Naive thymus-derived CD4-positive, alpha-beta T cell (primary cell): ENCODE results near the gene CD6. TPM values are rescaled to one million over a fixed set of nuclear protein-coding genes. Genes with fewer than 3 reads are reported as not detected.
A peak's percentile ranks its signal among the peaks of the same experiment; 100 is the strongest.

Source experiments
- ATAC-seq: fragments of 150-1000 bp; cut with Tn5 transposase; 2 replicates; pipeline ENCODE4 v1.10.0; 2021; ENCODE audit warnings: mild to moderate bottlenecking, moderate library complexity
- CTCF ChIA-PET: fragments of 350-600 bp; sonication (Branson Sonifier 250); formaldehyde crosslinking; loops from one replicate; lab custom pipeline; 2021; ENCODE audit warnings: antibody characterized with exemption; lab: Charles Lee
- POLR2A ChIA-PET: fragments of 350-600 bp; sonication (Branson Sonifier 250); formaldehyde crosslinking; loops from one replicate; lab custom pipeline; 2021; ENCODE audit warnings: antibody characterized with exemption, inconsistent platforms; lab: Charles Lee
- DNase-seq, 9 donors: peaks; one replicate each; pipeline versions ENCODE4 v3.0.0 to v3.0.0-alpha.2; 2020 to 2022; ENCODE audit warnings: mixed read lengths in 1 of 9
- H3K27ac ChIP-seq: one replicate; pipeline ENCODE4 v1.7.0; 2013; ENCODE audit warnings: mild to moderate bottlenecking, low read depth, low read length, moderate library complexity
- H3K27me3 ChIP-seq, 2 donors: one replicate each; pipeline ENCODE4 v1.7.0; 2013; ENCODE audit warnings: low read length in 2 of 2, mild to moderate bottlenecking in 2 of 2, moderate library complexity in 2 of 2; ENCODE audit not compliant: control insufficient read depth in 2 of 2, insufficient read depth in 2 of 2
- H3K36me3 ChIP-seq, 3 experiments: 1 replicate in 2 of 3; 2 replicates in 1 of 3; pipeline ENCODE4 v1.7.0; 2013; ENCODE audit warnings: low read length in 3 of 3, mild to moderate bottlenecking in 3 of 3, moderate library complexity in 1 of 3; ENCODE audit not compliant: insufficient read depth in 3 of 3, control insufficient read depth in 2 of 3
- H3K4me1 ChIP-seq, 2 donors: one replicate each; pipeline ENCODE4 v1.7.0; 2013; ENCODE audit warnings: low read length in 2 of 2, mild to moderate bottlenecking in 2 of 2, moderate library complexity in 1 of 2; ENCODE audit not compliant: control insufficient read depth in 2 of 2, insufficient read depth in 2 of 2
- H3K4me3 ChIP-seq: 2 replicates; pipeline ENCODE4 v1.7.0; 2013; ENCODE audit warnings: mild to moderate bottlenecking, low read length
- H3K9me3 ChIP-seq, 3 experiments: 1 replicate in 2 of 3; 2 replicates in 1 of 3; pipeline ENCODE4 v1.7.0; 2013; ENCODE audit warnings: low read length in 3 of 3; ENCODE audit not compliant: control insufficient read depth in 2 of 3
- H3K27ac Mint-ChIP-seq, 9 donors: one replicate each; pipeline ENCODE4 v1.8.0; 2020 to 2022; ENCODE audit warnings: mixed read lengths in 9 of 9, mild to moderate bottlenecking in 8 of 9, moderate library complexity in 5 of 9, inconsistent platforms in 2 of 9
- H3K27me3 Mint-ChIP-seq, 5 donors: one replicate each; pipeline ENCODE4 v1.8.0; 2021 to 2022; ENCODE audit warnings: mixed read lengths in 5 of 5, mild to moderate bottlenecking in 1 of 5
- H3K36me3 Mint-ChIP-seq, 5 donors: one replicate each; pipeline ENCODE4 v1.8.0; 2020 to 2022; ENCODE audit warnings: mixed read lengths in 5 of 5, mild to moderate bottlenecking in 3 of 5, inconsistent platforms in 1 of 5
- H3K4me1 Mint-ChIP-seq, 7 donors: one replicate each; pipeline ENCODE4 v1.8.0; 2020 to 2022; ENCODE audit warnings: mixed read lengths in 7 of 7, mild to moderate bottlenecking in 3 of 7, inconsistent platforms in 1 of 7
- H3K4me3 Mint-ChIP-seq, 10 donors: one replicate each; pipeline ENCODE4 v1.8.0; 2020 to 2022; ENCODE audit warnings: mild to moderate bottlenecking in 10 of 10, mixed read lengths in 10 of 10, moderate library complexity in 6 of 10, inconsistent platforms in 2 of 10
- H3K9me3 Mint-ChIP-seq, 11 donors: one replicate each; pipeline ENCODE4 v1.8.0; 2020 to 2022; ENCODE audit warnings: mixed read lengths in 11 of 11, mild to moderate bottlenecking in 4 of 11, inconsistent platforms in 1 of 11, moderate library complexity in 1 of 11
- intact Hi-C, 2 donors: fragments of 100-400 bp; cut with micrococcal nuclease; formaldehyde crosslinking; loops; one replicate each; pipeline ENCODE4 v1.15.1; 2023
- polyA plus RNA-seq, 2 donors: library from polyadenylated mRNA; unstranded; fragments of 300-500 nt; fragmentation: Illumina TruSeq; gene quantifications; one replicate each; pipeline ENCODE4 v1.2.3, GENCODE V29; 2021
- total RNA-seq, 6 experiments: library from RNA in 5 of 6; stranded (reverse) in 5 of 6; gene quantifications; 1 replicate in 5 of 6; 2 replicates in 1 of 6; pipeline ENCODE4 v1.2.3 and lab custom pipeline; 2021 to 2026

CD6 gene
- total and polyA plus RNA-seq, 7 experiments from 2014 or later: 195 to 653 (median 416) TPM

- Histone ChIP-seq H3K36me3 (no peaks in the 10 kb centered on the region), H3K27me3 (no peaks in the 10 kb centered on the region), H3K9me3 (no peaks in the 10 kb centered on the region), H3K4me1 (peaks cover 31 to 70% of the 10 kb centered on the region in 2 donors), H3K27ac (peak overlapping the region; percentile 42), H3K4me3 (no peak overlapping the region)
- intact Hi-C loops: loop anchor here in 1 of 2 donors (1.0 kb wide), 1 partner anchor 10 kb away; no protein-coding TSS in a partner anchor
- Mint-ChIP-seq H3K4me1 (peaks cover 69 to 97% (median 94%) of the 10 kb centered on the region in 7 donors), H3K9me3 (no peaks in the 10 kb centered on the region), H3K36me3 (peaks cover 0 to 38% (median 0%) of the 10 kb centered on the region in 5 donors), H3K4me3 (peak overlapping the region in 8 of 10 donors; percentile 47 to 98 (median 82)), H3K27me3 (peaks cover 0 to 4% (median 0%) of the 10 kb centered on the region in 5 donors), H3K27ac (peak overlapping the region in 8 of 9 donors; percentile 88 to 99 (median 94))
- no peak for ATAC-seq
- DNase-seq: peak in 1 of 9 donors; percentile 19
- POLR2A ChIA-PET: interaction anchor here (0.6 to 19.7 kb wide), 17 partner anchors 11 to 94 kb away, joined by 3 to 233 read pairs (median 4); partner anchors contain the start of gene CD5
- CTCF ChIA-PET: interaction anchor here (0.6 to 5.7 kb wide), 7 partner anchors 10 to 121 kb away, joined by 3 to 30 read pairs (median 5); no protein-coding TSS in a partner anchor
Observed at GRCh38 chr11:61066645-61067044, 95.2 kb downstream of the CD6 start.

GRCh38 chr11:61067782-61068446 lies 96.4 kb downstream of the CD6 start:
- peaks cover 69 to 98% (median 94%) of the 10 kb centered on the region in 7 donors for H3K4me1 Mint-ChIP-seq
- peaks cover 0 to 40% (median 0%) of the 10 kb centered on the region in 5 donors for H3K36me3 Mint-ChIP-seq
- H3K27ac ChIP-seq: peak overlapping the region; percentile 41
- ChIA-PET CTCF (interaction anchor here (0.7 to 5.7 kb wide), 7 partner anchors 9 to 63 kb away, joined by 3 to 30 read pairs (median 5); no protein-coding TSS in a partner anchor), POLR2A (interaction anchor here (0.8 to 19.7 kb wide), 11 partner anchors 9 to 81 kb away, joined by 3 to 233 read pairs (median 5); no protein-coding TSS in a partner anchor)
- no peak overlapping the region for H3K4me3 ChIP-seq
- peaks cover 0 to 4% (median 0%) of the 10 kb centered on the region in 5 donors for H3K27me3 Mint-ChIP-seq
- intact Hi-C loops: no loop called here
- no peaks in the 10 kb centered on the region for H3K9me3 ChIP-seq
- peak overlapping the region in 5 of 10 donors; percentile 18 to 98 (median 54) for H3K4me3 Mint-ChIP-seq
- H3K27ac Mint-ChIP-seq: peak overlapping the region in 8 of 9 donors; percentile 81 to 97 (median 94)
- no peaks in the 10 kb centered on the region for H3K27me3 ChIP-seq
- H3K4me1 ChIP-seq: peaks cover 37 to 78% of the 10 kb centered on the region in 2 donors
- ATAC-seq: no peak
- H3K9me3 Mint-ChIP-seq: no peaks in the 10 kb centered on the region
- DNase-seq: no peak
- H3K36me3 ChIP-seq: no peaks in the 10 kb centered on the region

GRCh38 chr11:61068581-61068980 lies 97.1 kb downstream of the CD6 start:
- H3K4me1 ChIP-seq: peaks cover 37 to 79% of the 10 kb centered on the region in 2 donors
- H3K27ac ChIP-seq: peak overlapping the region; percentile 41

GRCh38 chr11:61069427-61069826 lies 97.9 kb downstream of the CD6 start:
- Mint-ChIP-seq H3K9me3 (no peaks in the 10 kb centered on the region), H3K27me3 (peaks cover 0 to 4% (median 0%) of the 10 kb centered on the region in 5 donors), H3K4me3 (peak overlapping the region in 8 of 10 donors; percentile 2 to 84 (median 48)), H3K4me1 (peaks cover 67 to 99% (median 91%) of the 10 kb centered on the region in 7 donors), H3K36me3 (peaks cover 0 to 43% (median 0%) of the 10 kb centered on the region in 5 donors), H3K27ac (peak overlapping the region; percentile 92 to 97 (median 97))
- DNase-seq (no peak), ATAC-seq (no peak)
- POLR2A ChIA-PET: interaction anchor here (0.5 to 19.7 kb wide), 14 partner anchors 11 to 119 kb away, joined by 3 to 222 read pairs (median 4); partner anchors contain the start of gene CD5
- H3K27me3 ChIP-seq: no peaks in the 10 kb centered on the region
- no peaks in the 10 kb centered on the region for H3K36me3 ChIP-seq
- CTCF ChIA-PET: interaction anchor here (0.7 to 3.8 kb wide), 3 partner anchors 11 to 50 kb away, joined by 3 to 29 read pairs (median 3); no protein-coding TSS in a partner anchor
- H3K4me1 ChIP-seq: peaks cover 37 to 83% of the 10 kb centered on the region in 2 donors
- no peak overlapping the region for H3K4me3 ChIP-seq
- no peaks in the 10 kb centered on the region for H3K9me3 ChIP-seq
- intact Hi-C loops: no loop called here
- peak overlapping the region; percentile 41 for H3K27ac ChIP-seq

More at GRCh38 chr11:61068581-61068980, 97.1 kb downstream of the CD6 start:
- no peaks in the 10 kb centered on the region for H3K27me3 ChIP-seq
- no peaks in the 10 kb centered on the region for H3K36me3 ChIP-seq
- ChIA-PET POLR2A (interaction anchor here (1.0 to 19.7 kb wide), 4 partner anchors 12 to 37 kb away, joined by 4 to 222 read pairs (median 70); no protein-coding TSS in a partner anchor), CTCF (interaction anchor here (1.0 kb wide), 1 partner anchor 15 kb away, joined by 3 read pairs; no protein-coding TSS in a partner anchor)
- Mint-ChIP-seq H3K9me3 (no peaks in the 10 kb centered on the region), H3K4me1 (peaks cover 63 to 98% (median 89%) of the 10 kb centered on the region in 7 donors), H3K27ac (peak overlapping the region; percentile 29 to 97 (median 92)), H3K36me3 (peaks cover 0 to 40% (median 0%) of the 10 kb centered on the region in 5 donors), H3K4me3 (peak overlapping the region in 6 of 10 donors; percentile 8 to 56 (median 42)), H3K27me3 (peaks cover 0 to 4% (median 0%) of the 10 kb centered on the region in 5 donors)
- H3K4me3 ChIP-seq: no peak overlapping the region
- ATAC-seq (no peak), DNase-seq (no peak)
- no peaks in the 10 kb centered on the region for H3K9me3 ChIP-seq
- intact Hi-C loops: no loop called here

Other genes with a start within 250 kb of the CD6 start
- not detected for gene MS4A18, start 247.0 kb upstream of the CD6 start, total RNA-seq
- not detected for gene MS4A18, start 247.0 kb upstream of the CD6 start, polyA plus RNA-seq
- gene MS4A15, start 214.8 kb upstream of the CD6 start, total RNA-seq: not detected
- gene MS4A15, start 214.8 kb upstream of the CD6 start, polyA plus RNA-seq: not detected
- not detected for gene MS4A10, start 186.3 kb upstream of the CD6 start, total RNA-seq
- not detected for gene MS4A10, start 186.3 kb upstream of the CD6 start, polyA plus RNA-seq
- gene CCDC86, start 129.6 kb upstream of the CD6 start, total RNA-seq: 10 to 100 TPM in 4 of 5 experiments, 1 to 10 TPM in 1; 9.1 to 26.2 (median 11.6) TPM
- gene CCDC86, start 129.6 kb upstream of the CD6 start, polyA plus RNA-seq: 10 to 100 TPM; 12.4 to 21.1 TPM
- gene PTGDR2, start 115.7 kb upstream of the CD6 start, total RNA-seq: 1 to 10 TPM in 2 of 5 experiments, under 1 TPM in 2, not detected in 1; 0.57 to 4.5 (median 0.96) TPM
- gene PTGDR2, start 115.7 kb upstream of the CD6 start, polyA plus RNA-seq: under 1 TPM in 1 of 2 donors, not detected in 1; 0.08 TPM
- not detected for gene ZP1, start 104.1 kb upstream of the CD6 start, total RNA-seq
- not detected for gene ZP1, start 104.1 kb upstream of the CD6 start, polyA plus RNA-seq
- 100 to 1,000 TPM in 1 of 5 experiments, 10 to 100 TPM in 4; 72.8 to 139 (median 85.6) TPM for gene PRPF19, start 65.1 kb upstream of the CD6 start, total RNA-seq
- gene PRPF19, start 65.1 kb upstream of the CD6 start, polyA plus RNA-seq: 10 to 100 TPM; 17.9 to 20.0 TPM
- 10 to 100 TPM; 49.8 to 99.8 (median 56.9) TPM for gene TMEM109, start 57.5 kb upstream of the CD6 start, total RNA-seq
- 100 to 1,000 TPM; 208 to 287 TPM for gene TMEM109, start 57.5 kb upstream of the CD6 start, polyA plus RNA-seq
- under 1 TPM in 2 of 5 experiments, not detected in 3; 0.57 to 0.58 TPM for gene TMEM132A, start 47.2 kb upstream of the CD6 start, total RNA-seq
- gene TMEM132A, start 47.2 kb upstream of the CD6 start, polyA plus RNA-seq: not detected
- 100 to 1,000 TPM in 1 of 5 experiments, 10 to 100 TPM in 3, 1 to 10 TPM in 1; 2.9 to 101 (median 10.8) TPM for gene SLC15A3, start 19.5 kb upstream of the CD6 start, total RNA-seq
- 1 to 10 TPM in 1 of 2 donors, under 1 TPM in 1; 0.85 to 2.6 TPM for gene SLC15A3, start 19.5 kb upstream of the CD6 start, polyA plus RNA-seq
- 100 to 1,000 TPM; 180 to 399 (median 224) TPM for gene CD5, start 130.8 kb downstream of the CD6 start, total RNA-seq
- 100 to 1,000 TPM; 217 to 371 TPM for gene CD5, start 130.8 kb downstream of the CD6 start, polyA plus RNA-seq
- gene VPS37C, start 189.7 kb downstream of the CD6 start, total RNA-seq: 10 to 100 TPM in 1 of 5 experiments, 1 to 10 TPM in 4; 4.1 to 12.0 (median 7.9) TPM
- gene VPS37C, start 189.7 kb downstream of the CD6 start, polyA plus RNA-seq: under 1 TPM; 0.31 to 0.82 TPM
- under 1 TPM in 1 of 5 experiments, not detected in 4; 0.83 TPM for gene PGA3, start 231.8 kb downstream of the CD6 start, total RNA-seq
- gene PGA3, start 231.8 kb downstream of the CD6 start, polyA plus RNA-seq: not detected